Smooth muscle cell (in vitro differentiated cells): Measurements from ENCODE around the gene AMFR. TPM values are rescaled to one million over a fixed set of nuclear protein-coding genes. Genes with fewer than 3 reads are reported as not detected.
"Not testable (repeated sequence)": the region's sequence is repeated elsewhere in the genome, so short reads cannot be mapped to it uniquely, and the experiment has no call there.

Source experiments
- DNase-seq: peaks from one replicate; lab custom pipeline; 2025; ENCODE audit not compliant: unreplicated experiment; lab: John Stamatoyannopoulos, UW
- H2AFZ ChIP-seq: fragments of 200-600 bp; sonication (generic); 2 replicates; pipeline ENCODE4 v1.6.0; 2016; ENCODE audit warnings: antibody characterized with exemption, low read depth, mild to moderate bottlenecking
- H3F3A ChIP-seq: fragments of 200-600 bp; sonication (generic); 2 replicates; pipeline ENCODE4 v1.6.0; 2017; ENCODE audit warnings: antibody characterized with exemption, low read depth
- H3K27ac ChIP-seq: fragments of 200-600 bp; sonication (generic); 2 replicates; pipeline ENCODE4 v1.5.1; 2016; ENCODE audit warnings: low read depth, mild to moderate bottlenecking
- H3K27me3 ChIP-seq: fragments of 200-600 bp; sonication (generic); 2 replicates; pipeline ENCODE4 v1.6.1; 2016; ENCODE audit warnings: low read depth, mild to moderate bottlenecking
- H3K36me3 ChIP-seq: fragments of 200-600 bp; sonication (generic); 2 replicates; pipeline ENCODE4 v1.5.1; 2016; ENCODE audit warnings: low read depth
- H3K4me1 ChIP-seq: fragments of 200-600 bp; sonication (generic); 2 replicates; pipeline ENCODE4 v1.5.1; 2016; ENCODE audit warnings: low read depth
- H3K4me2 ChIP-seq: fragments of 200-600 bp; sonication (generic); 2 replicates; pipeline ENCODE4 v1.6.0; 2016; ENCODE audit warnings: mild to moderate bottlenecking
- H3K4me3 ChIP-seq: fragments of 200-600 bp; sonication (generic); 2 replicates; pipeline ENCODE4 v1.5.1; 2016; ENCODE audit warnings: mild to moderate bottlenecking
- H3K79me2 ChIP-seq: fragments of 200-600 bp; sonication (generic); 2 replicates; pipeline ENCODE4 v1.6.0; 2016; ENCODE audit warnings: low read depth, mild to moderate bottlenecking
- H3K9ac ChIP-seq: fragments of 200-600 bp; sonication (generic); 2 replicates; pipeline ENCODE4 v1.6.0; 2016; ENCODE audit warnings: low read depth
- H3K9me3 ChIP-seq: fragments of 200-600 bp; sonication (generic); replicated peaks from 2 replicates; pipeline ENCODE4 v1.5.1; 2016; ENCODE audit warnings: low read depth
- H4K20me1 ChIP-seq: fragments of 200-600 bp; sonication (generic); 2 replicates; pipeline ENCODE4 v1.6.0; 2016; ENCODE audit warnings: low read depth
- CTCF ChIP-seq: fragments of 200-600 bp; sonication (generic); IDR thresholded peaks from 2 replicates; pipeline ENCODE4 v1.5.1; 2017; ENCODE audit warnings: borderline replicate concordance, mild to moderate bottlenecking, antibody characterized with exemption; ENCODE audit not compliant: insufficient read depth, poor library complexity, severe bottlenecking
- WGBS: methylation state at CpG from one replicate; pipeline ENCODE4 v1.1.7; 2016; ENCODE audit warnings: low lambda C conversion rate; 5-methylcytosine and 5-hydroxymethylcytosine counted together
- polyA plus RNA-seq: library from polyadenylated mRNA; unstranded; fragments of >200 nt; fragmentation: Nextera tagmentation; extraction: Ambion mirVana; gene quantifications from 2 replicates; pipeline ENCODE4 v1.2.1, GENCODE V29; 2016
- total RNA-seq: library from RNA; depleted of rRNA; stranded (reverse); fragments of >200 nt; gene quantifications from 2 replicates; pipeline ENCODE4 v1.2.3, GENCODE V29; 2014

Gene AMFR
- total and polyA plus RNA-seq, 2 experiments from 2014 or later, result 45.2 to 76.6 TPM

- H3K36me3 ChIP-seq, result peaks cover 8% of the 10 kb centered on the region
- DNase-seq, result no peak
- H3K79me2 ChIP-seq, result peaks cover 4% of the 10 kb centered on the region
- no peaks in the 10 kb centered on the region for H3K4me1 ChIP-seq
- no peaks in the 10 kb centered on the region for H4K20me1 ChIP-seq
- no peak overlapping the region for H2AFZ ChIP-seq
- TF ChIP-seq CTCF, result no peak
- WGBS, result 96% methylated on average over 2 of the region's 2 CpGs
- no peaks in the 10 kb centered on the region for H3F3A ChIP-seq
- H3K9me3 ChIP-seq, result no peaks in the 10 kb centered on the region
- H3K4me2 ChIP-seq, result no peak overlapping the region
- no peak overlapping the region for H3K27ac ChIP-seq
- no peaks in the 10 kb centered on the region for H3K27me3 ChIP-seq
- H3K9ac ChIP-seq, result no peak overlapping the region
- no peak overlapping the region for H3K4me3 ChIP-seq
Measured at GRCh38 chr16:56399047-56399446, 26.3 kb downstream of the AMFR start.

GRCh38 chr16:56396724-56397123 is 28.6 kb downstream of the AMFR start:
- not testable (repeated sequence) for H3K4me3 ChIP-seq, H2AFZ ChIP-seq, H3F3A ChIP-seq, DNase-seq, H3K4me1 ChIP-seq, H4K20me1 ChIP-seq, H3K27me3 ChIP-seq, H3K27ac ChIP-seq, H3K4me2 ChIP-seq, H3K36me3 ChIP-seq, H3K79me2 ChIP-seq, H3K9ac ChIP-seq, H3K9me3 ChIP-seq
- WGBS, result 88% methylated on average over 3 of the region's 3 CpGs

- H3K27me3 ChIP-seq, result no peaks in the 10 kb centered on the region
- no peaks in the 10 kb centered on the region for H3F3A ChIP-seq
- WGBS, result 90% methylated on average over 3 of the region's 3 CpGs
- H3K79me2 ChIP-seq, result peaks cover 9% of the 10 kb centered on the region
- no peak overlapping the region for H3K4me3 ChIP-seq
- H3K9ac ChIP-seq, result no peak overlapping the region
- no peak overlapping the region for H3K27ac ChIP-seq
- H3K4me1 ChIP-seq, result no peaks in the 10 kb centered on the region
- H2AFZ ChIP-seq, result no peak overlapping the region
- no peak for TF ChIP-seq CTCF
- H3K9me3 ChIP-seq, result no peaks in the 10 kb centered on the region
- peaks cover 8% of the 10 kb centered on the region for H4K20me1 ChIP-seq
- no peak overlapping the region for H3K4me2 ChIP-seq
- no peak for DNase-seq
- peaks cover 14% of the 10 kb centered on the region for H3K36me3 ChIP-seq
Measured at GRCh38 chr16:56389554-56389953, 35.8 kb downstream of the AMFR start.

GRCh38 chr16:56388209-56388608 is 37.1 kb downstream of the AMFR start:
- Histone ChIP-seq H3K4me1 (no peaks in the 10 kb centered on the region), H3K9ac (no peak overlapping the region), H3F3A (no peaks in the 10 kb centered on the region), H4K20me1 (peaks cover 8% of the 10 kb centered on the region), H3K9me3 (no peaks in the 10 kb centered on the region), H2AFZ (no peak overlapping the region), H3K36me3 (peaks cover 19% of the 10 kb centered on the region), H3K27ac (no peak overlapping the region), H3K79me2 (peaks cover 9% of the 10 kb centered on the region), H3K27me3 (no peaks in the 10 kb centered on the region), H3K4me3 (no peak overlapping the region), H3K4me2 (no peak overlapping the region)
- no peak for DNase-seq
- TF ChIP-seq CTCF, result no peak
